ENCODE data around the gene COMMD1. TPM values are rescaled to one million over a fixed set of nuclear protein-coding genes. Genes with fewer than 3 reads are reported as not detected.
A peak's percentile ranks its signal among the peaks of the same experiment; 100 is the strongest.
"Not testable (repeated sequence)": the region's sequence is repeated elsewhere in the genome, so short reads cannot be mapped to it uniquely, and the experiment has no call there.

The COMMD1 gene
- total RNA-seq, 1 donor from 2014 or later, result 16.5 TPM

- peak; percentile 99 for ATAC-seq
- peak; percentile 84 for DNase-seq (ENCODE audit: low spot score)
Observed at GRCh38 chr2:62014102-62014501, 108.6 kb downstream of the COMMD1 start.

DNA sequence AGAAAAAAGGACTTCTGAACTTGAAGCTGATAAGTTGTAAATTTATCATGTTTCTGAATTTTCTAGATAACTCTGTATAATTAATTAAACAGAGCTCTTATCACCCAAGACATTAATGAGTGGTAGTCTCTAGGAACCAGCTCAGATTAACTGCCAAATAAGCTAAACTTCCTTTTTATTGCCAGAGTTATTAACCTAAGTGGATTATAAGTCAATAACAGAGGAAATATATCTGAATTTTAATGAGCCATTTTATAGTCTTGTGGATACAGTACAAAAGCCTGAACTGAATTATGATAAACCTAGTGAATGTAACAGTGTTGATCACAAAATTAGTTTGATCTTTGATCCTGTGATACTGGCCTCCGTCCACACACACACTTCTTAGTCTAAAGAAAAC lies 111.5 kb downstream of the COMMD1 start:
- ATAC-seq, result no peak
- no peak for DNase-seq (ENCODE audit: low spot score)

GRCh38 chr2:62029910-62030309 lies 124.4 kb downstream of the COMMD1 start:
- DNase-seq (ENCODE audit: low spot score) (no peak), ATAC-seq (no peak)

DNA sequence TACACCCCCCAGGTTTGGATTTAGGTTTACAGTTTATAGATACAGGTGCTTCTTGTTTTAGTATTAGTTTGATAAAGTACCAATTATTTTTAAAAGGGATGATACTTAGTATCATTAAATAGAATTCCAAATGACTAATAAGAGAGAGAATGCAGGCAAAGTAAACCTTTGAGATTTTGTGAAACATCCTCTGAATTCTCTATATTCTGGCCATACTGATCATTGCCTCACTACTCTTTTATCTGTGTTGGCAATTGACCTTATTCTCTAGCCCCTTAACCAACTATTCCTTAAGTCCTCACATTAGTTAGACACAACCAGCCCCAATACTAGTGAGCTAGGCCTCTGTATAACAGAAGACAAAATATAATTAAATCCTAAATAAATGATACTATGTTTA lies 125.4 kb downstream of the COMMD1 start:
- ATAC-seq (no peak), DNase-seq (ENCODE audit: low spot score) (no peak)

- no peak for ATAC-seq
- DNase-seq (ENCODE audit: low spot score), result no peak
Observed at GRCh38 chr2:62032096-62032495, 126.6 kb downstream of the COMMD1 start.

DNA sequence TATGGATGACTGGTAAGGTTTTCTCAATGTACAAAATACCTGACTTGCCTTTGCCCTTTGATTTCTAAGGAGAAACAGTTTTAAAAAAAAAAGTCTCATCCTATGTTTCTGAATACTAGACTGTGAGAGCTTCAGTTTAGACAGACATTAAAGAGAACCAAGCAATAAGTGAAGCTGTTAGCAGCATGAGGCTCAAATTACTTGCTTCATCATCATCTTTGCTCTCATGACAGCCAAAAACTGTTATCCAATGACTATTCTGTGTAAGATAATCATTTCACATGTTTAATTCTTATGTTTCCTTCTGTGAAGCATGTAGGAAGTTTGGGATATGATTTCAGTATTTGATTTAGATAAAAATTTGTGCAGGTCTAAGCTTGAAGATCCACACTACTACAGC lies 129.2 kb downstream of the COMMD1 start:
- DNase-seq (ENCODE audit: low spot score) (no peak), ATAC-seq (no peak)

GRCh38 chr2:62036229-62036628 lies 130.8 kb downstream of the COMMD1 start:
- ATAC-seq (no peak), DNase-seq (ENCODE audit: low spot score) (no peak)

- no peak for ATAC-seq
Observed at GRCh38 chr2:62036761-62037250, 131.3 kb downstream of the COMMD1 start.

GRCh38 chr2:62038975-62039771 lies 133.7 kb downstream of the COMMD1 start:
- no peak for DNase-seq (ENCODE audit: low spot score)
- no peak for ATAC-seq

More at GRCh38 chr2:62036761-62037250, 131.3 kb downstream of the COMMD1 start:
- no peak for DNase-seq (ENCODE audit: low spot score)

DNA sequence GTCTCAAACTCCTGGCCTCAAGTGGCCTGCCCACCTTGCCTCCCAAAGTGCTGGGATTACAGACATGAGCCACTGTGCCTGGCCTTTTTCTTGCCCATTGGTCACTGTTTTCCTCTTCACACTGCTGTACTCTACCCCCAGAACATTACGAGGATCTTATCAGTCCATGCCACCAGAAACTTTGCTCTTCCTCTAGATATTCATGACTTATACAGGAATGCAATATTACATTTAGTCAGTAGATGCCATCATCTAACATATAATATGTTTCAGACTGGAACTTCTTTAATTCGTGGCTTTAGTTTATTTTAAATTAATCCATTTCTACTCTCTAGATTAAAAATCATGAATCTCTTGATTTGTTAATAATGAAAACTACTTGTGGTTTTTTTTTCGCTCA lies 135.5 kb downstream of the COMMD1 start:
- ATAC-seq, result no peak
- DNase-seq (ENCODE audit: low spot score), result no peak

DNA sequence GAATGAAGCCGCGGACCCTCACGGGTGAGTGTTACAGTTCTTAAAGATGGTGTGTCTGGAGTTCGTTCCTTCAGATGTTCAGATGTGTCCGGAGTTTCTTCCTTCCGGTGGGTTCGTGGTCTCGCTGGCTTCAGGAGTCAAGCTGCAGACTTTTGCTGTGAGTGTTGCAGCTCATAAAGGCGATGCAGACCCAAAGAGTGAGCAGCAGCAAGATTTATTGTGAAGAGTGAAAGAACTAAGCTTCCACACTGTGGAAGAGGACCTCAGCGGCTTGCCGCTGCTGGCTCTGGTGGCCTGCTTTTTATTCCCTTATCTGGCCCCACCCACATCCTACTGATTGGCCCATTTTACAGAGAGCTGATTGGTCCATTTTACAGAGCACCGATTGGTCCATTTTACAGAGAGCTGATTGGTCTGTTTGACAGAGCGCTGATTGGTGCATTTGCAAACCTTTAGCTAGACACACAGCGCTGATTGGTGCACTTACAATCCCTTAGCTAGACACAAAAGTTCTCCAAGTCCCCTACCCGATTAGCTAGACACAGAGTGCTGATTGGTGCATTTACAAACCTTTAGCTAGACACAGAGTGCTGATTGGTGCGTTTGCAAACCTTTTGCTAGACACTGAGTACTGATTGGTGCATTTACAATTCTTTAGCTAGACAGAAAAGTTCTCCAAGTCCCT lies 136.4 kb downstream of the COMMD1 start:
- DNase-seq (ENCODE audit: low spot score); ATAC-seq: not testable (repeated sequence)

DNA sequence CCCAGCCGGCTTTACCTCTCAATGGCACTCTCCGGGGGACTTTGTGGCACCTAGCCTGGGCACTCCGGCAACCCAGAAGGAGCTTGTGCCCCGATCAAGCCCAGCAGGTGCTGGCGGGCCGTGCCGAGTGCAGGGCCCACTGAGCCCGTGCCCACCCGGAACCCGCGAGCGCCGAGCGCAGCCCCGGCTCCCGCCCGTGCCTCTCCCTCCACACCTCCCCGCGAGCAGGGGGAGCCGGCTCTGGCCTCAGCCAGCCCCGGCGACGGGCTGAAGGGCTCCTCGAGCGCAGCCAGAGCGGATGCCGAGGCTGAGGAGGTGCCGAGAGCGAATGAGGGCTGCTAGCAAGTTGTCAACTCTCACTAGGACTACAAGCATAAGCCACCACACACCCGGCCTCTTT lies 136.9 kb downstream of the COMMD1 start:
- DNase-seq (ENCODE audit: low spot score) (no peak), ATAC-seq (no peak)

DNA sequence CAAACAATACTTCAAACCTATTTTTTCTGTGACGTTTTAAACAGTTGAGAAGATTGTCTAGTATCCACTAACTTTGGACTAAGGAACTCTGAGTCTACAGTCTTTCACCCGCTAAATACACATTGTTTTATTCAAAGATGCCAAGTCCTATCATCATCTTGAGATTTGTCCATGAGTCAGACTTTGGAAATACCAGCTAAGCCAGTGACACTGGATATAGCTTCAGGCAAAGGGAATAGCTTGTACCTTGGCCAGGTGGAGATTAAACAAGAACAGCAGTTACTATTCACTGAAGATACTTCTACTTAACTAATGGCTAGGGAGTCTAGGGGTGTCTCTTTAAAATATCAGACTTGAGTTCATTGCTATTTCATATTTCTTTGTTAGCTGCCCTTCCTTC lies 137.5 kb downstream of the COMMD1 start:
- ATAC-seq (no peak), DNase-seq (ENCODE audit: low spot score) (no peak)

DNA sequence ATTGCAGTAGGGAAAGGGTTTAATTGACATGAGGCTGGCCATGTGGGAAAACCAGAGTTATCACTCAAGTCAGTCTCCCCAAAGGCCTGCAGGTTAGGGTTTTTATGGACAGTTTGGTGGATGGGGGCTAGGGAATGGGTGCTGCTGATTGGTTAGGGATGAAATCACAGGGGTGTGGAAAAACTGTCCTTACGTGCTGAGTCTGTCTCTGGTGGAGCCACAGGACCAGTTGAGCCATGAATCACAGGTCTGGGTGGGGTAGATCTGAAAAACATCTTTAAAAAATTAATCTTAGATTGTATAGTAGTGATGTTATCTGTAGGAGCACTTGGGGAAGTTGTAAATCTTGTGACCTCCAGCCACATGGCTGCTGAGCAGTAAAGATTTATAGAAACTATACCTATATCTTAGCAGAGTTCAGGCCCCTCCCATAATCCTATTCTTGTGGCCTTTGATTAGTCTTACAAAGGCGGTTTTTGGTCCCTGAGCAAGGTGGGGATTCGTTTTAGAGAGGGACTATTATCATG lies 139.6 kb downstream of the COMMD1 start:
- DNase-seq (ENCODE audit: low spot score) (no peak), ATAC-seq (no peak)

- no peak for DNase-seq (ENCODE audit: low spot score)
- ATAC-seq, result no peak
Observed at GRCh38 chr2:62046141-62046540, 140.7 kb downstream of the COMMD1 start.

GRCh38 chr2:62050456-62051045 lies 145.1 kb downstream of the COMMD1 start:
- no peak for DNase-seq (ENCODE audit: low spot score)
- no peak for ATAC-seq

DNA sequence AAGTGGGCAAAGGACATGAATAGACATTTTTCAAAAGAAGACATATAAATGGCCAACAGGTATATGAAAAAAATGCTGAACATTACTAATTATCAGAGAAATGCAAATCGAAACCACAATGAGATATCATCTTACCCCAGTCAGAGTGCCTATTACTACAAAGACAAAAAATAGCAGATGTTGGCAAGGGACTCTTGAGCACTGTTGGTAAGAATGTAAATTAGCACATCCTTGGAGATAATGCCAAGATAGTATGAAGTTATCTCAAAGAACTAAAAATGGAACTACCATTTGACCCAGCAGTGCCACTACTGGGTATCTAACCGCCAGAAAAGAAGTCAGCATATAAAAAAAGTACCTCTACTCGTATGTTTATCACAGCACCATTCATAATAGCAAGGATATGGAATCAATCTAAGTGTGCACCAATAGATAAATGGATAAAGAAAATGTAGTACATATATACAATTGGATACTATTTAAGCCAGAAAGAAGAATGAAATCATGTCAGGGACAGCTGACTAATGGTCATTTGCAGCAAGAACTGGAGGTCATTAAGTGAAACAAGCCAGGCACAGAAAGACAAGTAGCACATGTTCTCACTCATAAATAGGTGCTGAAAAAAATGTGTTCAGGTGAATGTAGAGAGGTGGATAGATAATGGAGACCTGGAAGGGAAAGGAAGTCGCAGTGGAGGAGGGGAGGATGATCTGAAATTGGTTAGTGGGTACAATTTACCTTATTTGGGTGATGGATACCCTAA lies 148.7 kb downstream of the COMMD1 start:
- ATAC-seq (no peak), DNase-seq (ENCODE audit: low spot score) (no peak)

- no peak for DNase-seq (ENCODE audit: low spot score)
- no peak for ATAC-seq
Observed at GRCh38 chr2:62054916-62055450, 149.5 kb downstream of the COMMD1 start.

- ATAC-seq (no peak), DNase-seq (ENCODE audit: low spot score) (no peak)
Observed at GRCh38 chr2:62055724-62056336, 150.4 kb downstream of the COMMD1 start.

DNA sequence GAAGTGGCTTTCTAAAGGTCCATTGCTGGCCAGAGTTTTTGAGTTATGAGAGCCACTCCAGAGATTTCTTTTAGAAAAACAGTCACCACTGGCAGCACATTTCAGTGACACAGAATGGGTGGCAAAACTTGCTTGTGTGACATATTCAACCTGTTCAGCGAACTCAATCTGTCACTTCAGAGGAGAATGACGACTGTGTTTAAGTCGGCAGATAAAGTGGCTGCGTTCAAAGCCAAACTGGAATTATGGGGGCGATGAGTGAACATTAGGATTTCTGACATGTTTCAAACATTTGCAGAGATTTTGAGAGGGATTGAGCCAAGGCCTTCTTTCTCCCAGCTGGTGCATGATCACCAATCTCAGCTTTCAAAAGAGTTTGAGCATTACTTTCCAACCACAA lies 150.9 kb downstream of the COMMD1 start:
- ATAC-seq (no peak), DNase-seq (ENCODE audit: low spot score) (no peak)

All from left lobe of liver (tissue), 2 donors.